Measurements from ENCODE around the gene RTN4R.

The RTN4R gene

DNA sequence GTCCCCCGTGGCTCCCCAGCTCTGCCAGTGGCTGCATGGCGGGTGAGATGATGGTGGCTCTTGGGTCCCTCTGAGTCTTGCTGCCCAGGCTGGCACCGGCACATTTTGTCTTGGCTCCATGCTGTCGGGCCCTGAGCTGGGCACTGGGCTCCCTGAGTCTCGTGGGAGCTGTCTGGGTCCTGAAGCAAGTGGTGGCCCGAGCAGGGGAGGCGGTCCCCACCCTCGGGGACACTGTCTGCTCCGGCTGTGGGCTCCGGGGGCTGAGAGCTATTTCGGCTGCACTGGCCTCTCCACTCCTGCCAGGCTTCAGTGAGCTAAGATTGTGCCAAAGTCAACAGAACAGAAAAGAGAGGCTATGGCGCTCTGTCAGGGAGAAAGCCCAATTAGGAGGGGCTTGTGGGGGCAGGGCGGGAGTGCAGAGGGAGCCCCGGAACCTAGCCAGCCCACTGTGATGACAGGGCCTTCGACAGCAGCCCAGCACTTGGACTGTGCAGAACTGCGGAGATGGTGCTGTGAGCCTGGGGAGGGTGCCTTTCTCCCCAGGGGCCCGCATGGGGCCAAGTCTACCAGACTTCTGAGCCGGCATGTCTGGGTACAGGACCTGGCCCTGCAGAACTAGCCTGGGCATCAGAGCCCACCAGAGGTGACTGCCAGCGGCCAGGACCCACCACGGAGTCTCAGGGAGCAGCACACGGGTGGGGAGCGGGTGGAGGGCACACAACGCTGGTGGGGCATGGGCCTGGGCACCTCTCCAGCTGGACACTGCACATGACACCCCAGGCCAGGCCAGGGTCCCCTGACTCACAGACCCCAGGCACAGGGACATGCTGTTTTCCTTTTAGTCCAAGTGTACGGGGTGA is 38.0 kb downstream of the RTN4R start:
- DNase-seq (ENCODE audit: low read depth in 2 of 2), result no peak

DNA sequence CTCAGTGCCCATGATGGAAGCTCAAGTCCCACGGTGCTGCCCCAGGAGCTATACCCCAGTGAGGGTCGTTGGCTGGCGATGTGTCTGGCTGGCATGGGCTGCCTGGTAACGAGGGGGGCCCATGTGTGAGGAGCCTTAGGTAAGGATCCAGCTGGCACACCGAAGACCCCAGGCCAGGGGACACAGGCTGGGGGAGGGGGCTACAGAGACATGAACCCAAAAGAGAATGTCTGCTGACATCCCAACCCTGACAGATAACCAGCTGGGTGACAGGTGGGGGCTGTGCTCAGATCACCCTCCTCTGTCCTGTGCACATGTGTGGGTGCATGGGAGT is 39.2 kb downstream of the RTN4R start:
- no peak for DNase-seq (ENCODE audit: low read depth in 2 of 2)

DNA sequence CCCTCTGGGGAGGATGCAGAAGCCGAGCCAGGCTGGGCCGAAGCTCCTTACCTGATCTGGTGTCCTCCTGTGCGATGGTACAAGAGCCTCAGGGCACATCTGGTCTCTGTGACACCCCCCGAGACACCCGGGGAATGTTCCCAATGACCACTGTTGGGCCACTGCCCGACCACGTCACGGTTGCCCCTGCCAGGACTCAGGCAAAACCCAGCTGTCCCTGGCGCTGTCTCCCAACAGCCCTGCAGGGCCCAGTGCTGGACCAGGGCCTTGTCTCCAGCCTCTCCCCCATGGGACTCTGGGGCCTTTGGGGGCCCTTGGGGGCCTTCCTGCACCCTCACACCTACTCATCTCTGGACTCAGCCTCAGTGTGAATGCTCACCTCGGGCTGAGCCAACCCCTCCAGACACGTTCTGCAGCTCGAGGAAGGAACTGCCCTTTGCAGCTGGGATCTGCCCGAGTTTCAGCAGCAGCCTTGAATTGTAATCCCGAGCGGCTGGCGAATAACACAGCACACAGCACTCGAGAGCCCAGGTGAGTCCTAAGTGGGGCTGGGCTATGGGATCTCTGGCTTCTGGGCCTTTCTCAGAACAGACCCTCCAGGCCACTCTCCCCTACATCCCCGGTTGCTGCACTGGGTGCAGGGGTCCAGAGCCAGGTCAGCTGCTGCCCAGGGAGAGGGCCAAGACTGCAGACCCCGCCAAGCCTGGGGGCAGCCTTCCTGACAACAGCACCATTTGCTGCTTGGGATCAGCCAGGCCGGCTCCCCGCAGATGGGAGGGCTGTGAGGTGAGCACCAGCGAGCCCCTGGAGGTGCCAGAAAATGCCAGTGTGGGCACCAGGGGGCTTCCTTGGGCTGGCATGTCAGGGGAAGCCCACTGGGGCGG is 39.8 kb downstream of the RTN4R start:
- DNase-seq (ENCODE audit: low read depth in 2 of 2), result no peak

GRCh38 chr22:20227363-20227762 is 40.8 kb downstream of the RTN4R start:
- DNase-seq (ENCODE audit: low read depth in 2 of 2), result no peak

GRCh38 chr22:20226760-20227350 is 41.3 kb downstream of the RTN4R start:
- no peak for DNase-seq (ENCODE audit: low read depth in 2 of 2)

- no peak for DNase-seq (ENCODE audit: low read depth in 2 of 2)
Observed at GRCh38 chr22:20226077-20226716, 41.9 kb downstream of the RTN4R start.

- no peak for DNase-seq (ENCODE audit: low read depth in 2 of 2)
Observed at GRCh38 chr22:20225693-20225966, 42.5 kb downstream of the RTN4R start.

DNA sequence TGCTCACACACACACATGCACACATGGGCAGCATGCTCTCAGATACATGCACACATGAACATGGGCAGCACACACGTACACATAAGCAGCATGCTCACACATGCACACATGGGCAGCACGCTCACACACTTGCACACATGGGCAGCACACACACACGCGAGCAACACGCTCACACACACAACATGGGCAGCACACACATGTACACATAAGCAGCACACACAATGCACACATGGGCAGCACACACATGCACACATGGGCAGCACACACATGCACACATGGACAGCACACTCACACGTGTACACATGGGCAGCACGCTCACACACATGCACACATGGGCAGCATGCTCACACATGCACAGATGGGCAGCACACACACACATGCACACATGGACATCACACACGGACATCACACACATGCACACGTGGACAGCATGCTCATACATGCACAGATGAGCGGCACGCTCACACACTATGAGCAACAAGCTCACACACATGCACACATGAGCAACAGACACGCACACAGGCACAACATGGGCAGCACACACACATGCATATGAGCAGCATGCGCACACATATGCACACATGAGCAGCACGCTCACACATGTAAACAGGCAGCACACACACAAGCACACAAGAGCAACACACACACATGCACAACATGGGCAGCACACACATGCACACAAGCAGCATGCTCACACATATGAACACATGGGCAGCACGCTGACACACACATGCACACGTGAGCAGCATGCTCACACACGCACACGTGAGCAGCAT is 43.0 kb downstream of the RTN4R start:
- no peak for DNase-seq (ENCODE audit: low read depth in 2 of 2)

DNA sequence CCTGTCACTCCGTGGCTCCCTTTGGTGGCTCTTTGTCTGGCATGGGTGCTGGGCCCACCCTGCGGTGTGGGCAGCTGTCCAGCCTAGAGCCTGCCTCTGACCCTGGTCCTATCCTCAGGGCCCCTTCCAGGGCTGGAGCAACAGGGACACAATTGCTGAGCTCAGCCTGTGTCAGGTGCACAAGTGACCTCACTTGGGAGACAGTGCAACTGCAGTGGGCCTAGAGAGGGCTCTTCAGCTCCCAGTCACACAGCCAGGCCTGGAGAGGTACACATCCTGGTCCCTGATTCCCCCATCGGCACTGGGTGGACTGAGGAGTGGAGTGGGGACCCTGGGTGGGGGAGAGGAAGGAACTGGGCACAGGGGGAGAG is 43.9 kb downstream of the RTN4R start:
- DNase-seq (ENCODE audit: low read depth in 2 of 2), result no peak

DNA sequence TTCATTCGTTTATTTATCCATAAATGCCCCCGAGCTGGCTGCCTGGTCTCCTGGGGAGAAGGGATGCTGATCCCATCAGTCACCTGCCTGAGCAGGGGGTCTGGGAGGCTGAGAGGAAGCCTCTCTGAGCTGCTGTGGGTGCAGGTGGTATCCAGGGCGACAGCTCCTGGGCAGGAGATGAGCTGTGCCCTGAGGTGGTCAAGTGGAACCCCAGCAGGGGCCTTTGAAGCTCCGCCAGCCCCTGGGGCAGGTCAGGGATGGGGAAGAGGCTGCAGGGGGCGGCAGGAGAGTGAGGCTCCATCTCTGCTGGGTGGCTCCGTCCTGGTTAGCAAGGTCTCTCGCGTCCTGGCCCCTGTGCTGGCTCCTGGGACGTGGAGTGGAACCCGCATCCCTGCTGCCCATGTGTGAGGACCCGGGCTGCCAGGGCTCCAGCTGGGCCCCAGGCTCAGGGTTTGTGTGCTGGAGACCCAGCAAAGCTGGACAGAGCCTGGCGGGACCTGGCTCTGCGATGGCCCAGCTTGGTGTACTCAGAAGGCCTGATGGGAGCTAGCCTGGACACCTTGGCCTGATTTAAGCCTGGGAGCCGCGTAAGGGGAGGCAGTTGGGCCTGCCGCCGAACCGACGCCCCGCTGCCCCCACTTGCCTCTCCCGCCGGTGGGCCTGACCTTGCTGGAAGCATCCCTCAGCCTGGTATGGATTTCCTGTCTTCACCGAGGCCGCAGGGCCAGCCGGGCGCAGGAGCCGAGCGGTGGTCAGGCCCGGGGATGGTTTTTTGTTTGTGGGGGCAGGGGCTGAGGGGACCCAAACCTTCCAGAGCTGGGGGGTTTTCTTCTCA is 44.5 kb downstream of the RTN4R start:
- no peak for DNase-seq (ENCODE audit: low read depth in 2 of 2)

DNA sequence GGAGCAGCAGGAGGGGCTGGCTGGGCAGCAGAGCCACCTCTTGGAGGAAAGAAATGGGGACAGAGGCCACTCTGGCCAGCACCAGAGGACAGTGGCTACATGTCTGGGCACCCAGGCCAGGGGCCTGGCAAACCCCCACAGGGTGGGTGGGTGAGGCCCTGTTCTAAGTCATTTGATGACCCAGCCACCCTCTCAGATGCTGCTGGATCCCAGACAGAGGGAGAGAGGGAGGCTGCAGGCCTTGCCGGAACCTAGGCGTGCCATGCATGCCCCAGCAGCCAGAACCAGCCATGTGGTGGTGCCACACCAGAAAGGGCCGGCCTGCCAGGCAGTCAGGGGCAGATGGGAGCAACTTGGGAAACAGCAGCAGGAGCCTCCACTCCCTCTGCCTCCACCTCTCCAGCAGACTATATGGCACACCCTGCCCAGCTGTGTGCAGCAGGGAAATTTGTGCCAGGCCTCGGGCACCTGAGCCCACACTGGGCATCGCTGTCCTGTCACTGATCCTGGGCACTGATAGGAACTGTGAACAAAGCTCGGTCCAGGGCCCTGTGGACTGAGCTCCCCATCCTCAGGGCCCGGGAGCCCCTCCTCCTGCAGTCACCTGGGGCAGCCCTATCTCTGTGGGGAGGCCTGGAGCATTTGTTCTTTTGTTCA is 45.2 kb downstream of the RTN4R start:
- no peak for DNase-seq (ENCODE audit: low read depth in 2 of 2)

DNA sequence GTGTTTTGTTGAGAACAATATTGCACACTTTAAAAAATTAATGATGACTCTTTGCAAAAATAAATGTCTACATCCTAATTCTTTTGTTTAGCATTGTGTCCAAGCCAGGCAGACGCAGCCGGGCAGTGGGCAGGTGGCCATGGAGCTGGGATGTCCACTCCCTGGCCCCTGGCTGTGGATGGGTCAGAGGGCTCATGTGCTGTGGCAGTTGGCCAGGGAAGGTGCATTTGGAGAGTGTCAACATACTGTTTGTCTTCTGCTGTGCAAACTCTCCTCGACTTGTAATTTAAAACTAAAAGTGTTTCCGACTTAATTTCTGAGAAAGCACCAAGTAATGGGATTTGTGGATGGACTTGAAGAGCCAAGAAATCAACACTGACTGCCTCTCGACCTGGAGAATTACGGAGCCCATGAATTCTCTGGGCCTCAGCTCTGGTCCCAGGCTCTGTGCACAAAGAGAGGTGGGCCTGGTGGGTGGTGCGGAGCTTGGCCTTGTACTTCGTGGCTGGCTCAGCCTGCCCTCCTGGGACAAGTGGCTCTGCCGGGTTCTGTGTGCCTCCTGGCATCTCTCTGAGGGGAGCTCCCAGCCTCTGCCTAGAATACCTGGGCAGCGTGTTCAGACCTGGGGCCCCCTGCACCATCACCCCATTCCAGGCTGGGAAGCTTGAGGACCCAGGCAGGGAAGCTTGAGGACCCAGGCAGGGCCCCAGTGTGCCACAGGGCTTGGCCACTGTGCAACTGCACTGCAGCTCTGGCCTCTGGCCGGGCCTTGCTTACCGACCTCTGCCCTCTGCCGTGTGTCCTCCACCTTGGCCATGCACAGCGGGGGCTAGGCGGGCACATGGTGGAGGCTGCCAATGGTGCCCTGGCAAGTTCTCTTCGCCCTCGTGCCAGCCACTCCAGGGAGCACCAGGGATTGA is 46.4 kb downstream of the RTN4R start:
- DNase-seq (ENCODE audit: low read depth in 2 of 2), result no peak

GRCh38 chr22:20220629-20221026 is 47.5 kb downstream of the RTN4R start:
- no peak for DNase-seq (ENCODE audit: low read depth in 2 of 2)

DNA sequence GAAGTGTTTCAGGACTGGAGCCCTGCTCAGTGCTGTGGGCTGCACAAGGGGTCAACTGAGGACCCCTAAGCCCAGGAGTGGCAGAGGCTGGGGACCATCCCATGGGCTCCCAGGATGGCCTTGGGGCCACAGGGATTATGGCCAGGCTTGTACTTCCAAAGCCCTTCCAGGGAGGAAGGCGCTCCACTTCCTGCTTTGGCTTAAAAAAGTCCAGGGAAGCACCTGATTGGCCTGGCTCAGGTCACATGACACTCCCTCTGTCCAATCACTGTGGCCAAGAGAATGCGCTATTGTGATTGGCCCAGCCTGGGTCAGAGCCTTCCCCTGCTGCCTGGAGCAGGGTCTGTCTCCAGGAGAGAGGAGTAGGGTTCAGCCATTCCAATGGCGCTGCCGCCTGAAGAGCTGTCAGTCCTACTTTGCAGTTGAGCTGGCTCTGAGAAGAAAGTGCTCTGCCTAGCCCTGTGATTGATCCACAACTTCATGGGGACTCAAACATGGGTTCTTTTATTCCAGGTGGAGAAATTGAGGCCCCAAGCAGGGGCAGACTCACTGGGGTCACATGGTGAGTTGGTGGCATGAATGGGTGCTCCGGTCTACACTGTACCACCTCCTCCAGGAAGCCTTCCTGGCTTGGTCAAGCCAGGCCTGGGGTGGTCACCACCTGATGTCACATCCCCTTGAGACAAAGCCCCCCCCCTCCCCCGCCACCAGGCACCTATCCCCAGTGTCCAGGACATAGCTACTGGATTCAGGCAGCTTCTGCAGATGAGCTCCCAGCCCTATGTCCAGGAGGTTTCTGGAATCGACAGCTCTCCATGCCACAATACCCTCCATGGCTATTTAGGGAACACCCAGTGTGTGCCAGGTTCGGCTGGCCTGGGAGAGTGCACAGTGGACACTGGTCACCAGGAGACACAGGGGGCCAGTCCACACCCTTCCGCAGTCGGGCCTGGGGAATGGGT is 48.2 kb downstream of the RTN4R start:
- no peak for DNase-seq (ENCODE audit: low read depth in 2 of 2)

- DNase-seq (ENCODE audit: low read depth in 2 of 2), result no peak
Observed at GRCh38 chr22:20218987-20219386, 49.1 kb downstream of the RTN4R start.

GRCh38 chr22:20218326-20218872 is 49.7 kb downstream of the RTN4R start:
- DNase-seq (ENCODE audit: low read depth in 2 of 2), result no peak

- DNase-seq (ENCODE audit: low read depth in 2 of 2), result no peak
Observed at GRCh38 chr22:20217563-20217962, 50.6 kb downstream of the RTN4R start.

Data from stimulated activated CD8-positive, alpha-beta memory T cell treated with anti-CD3 and anti-CD28 coated beads, Interleukin-7, amount 100 ng/mL, for 1 hour (primary cell).